HepG2 (cell line): Measurements from ENCODE around the gene SPATA31D4. TPM values are rescaled to one million over a fixed set of nuclear protein-coding genes. Genes with fewer than 3 reads are reported as not detected.

ENCODE experiments used
- FOXA1 ChIP-seq, 2 experiments: fragments of 450-650 bp in 1 of 2; sonication (generic) in 1 of 2; formaldehyde crosslinking in 1 of 2; IDR thresholded peaks; 2 replicates each; pipeline versions ENCODE4 v1.4.0 to v1.6.1; 2016 to 2020; ENCODE audit warnings: missing genetic modification reagents in 1 of 2
- HOXA3 ChIP-seq: sonication (generic); formaldehyde crosslinking; IDR thresholded peaks from 2 replicates; pipeline ENCODE4 v1.5.0; 2020; ENCODE audit warnings: missing genetic modification reagents
- REPIN1 ChIP-seq: sonication (generic); formaldehyde crosslinking; IDR thresholded peaks from 2 replicates; pipeline ENCODE4 v1.8.0; 2022; ENCODE audit warnings: missing genetic modification reagents, low read depth, mild to moderate bottlenecking, borderline replicate concordance
- SP140L ChIP-seq: sonication (generic); formaldehyde crosslinking; IDR thresholded peaks from 2 replicates; pipeline ENCODE4 v1.4.0; 2020; ENCODE audit warnings: missing genetic modification reagents, borderline replicate concordance
- TFDP2 ChIP-seq: sonication (generic); formaldehyde crosslinking; IDR thresholded peaks from 2 replicates; pipeline ENCODE4 v1.4.0; 2020; ENCODE audit warnings: missing genetic modification reagents
- THAP11 ChIP-seq: IDR thresholded peaks from 2 replicates; pipeline ENCODE4 v1.6.1; 2016; ENCODE audit warnings: missing biosample characterization, missing genetic modification reagents
- ZNF101 ChIP-seq: sonication (generic); formaldehyde crosslinking; IDR thresholded peaks from 2 replicates; pipeline ENCODE4 v1.4.0; 2020; ENCODE audit warnings: mild to moderate bottlenecking, low read depth, missing genetic modification reagents, borderline replicate concordance
- ZNF460 ChIP-seq: sonication (generic); formaldehyde crosslinking; IDR thresholded peaks from 2 replicates; pipeline ENCODE4 v1.5.1; 2020; ENCODE audit warnings: missing genetic modification reagents, mild to moderate bottlenecking, borderline replicate concordance
- ZNF646 ChIP-seq: sonication (generic); formaldehyde crosslinking; IDR thresholded peaks from 2 replicates; pipeline ENCODE4 v1.9.0; 2021; ENCODE audit warnings: mild to moderate bottlenecking, missing genetic modification reagents
- ZNF703 ChIP-seq: sonication (generic); formaldehyde crosslinking; IDR thresholded peaks from 2 replicates; pipeline ENCODE4 v1.5.1; 2020; ENCODE audit warnings: missing genetic modification reagents, mild to moderate bottlenecking, moderate library complexity, borderline replicate concordance
- polyA plus RNA-seq, 8 experiments: library from polyadenylated mRNA; depleted of rRNA in 3 of 8; stranded (reverse) in 7 of 8; unstranded in 1 of 8; fragments of >200 nt; fragmentation: Illumina TruSeq in 4 of 8; extraction: Trizol in 4 of 8; gene quantifications; 2 replicates each; pipeline versions ENCODE4 v1.2.1 to v1.2.3, GENCODE V29; 2011 to 2016; ENCODE audit warnings: low read depth in 4 of 8, missing spikeins in 1 of 8, mixed read lengths in 1 of 8; ENCODE audit not compliant: insufficient read depth in 1 of 8
- total RNA-seq, 5 experiments: library from RNA; depleted of rRNA; stranded (reverse); fragments of >200 nt; fragmentation: Illumina TruSeq; extraction: Trizol; gene quantifications; 2 replicates each; pipeline ENCODE4 v1.2.3, GENCODE V29; 2016; ENCODE audit warnings: low read depth in 1 of 5

The SPATA31D4 gene
- total and polyA plus RNA-seq, 2 of the 13 experiments (the other 11 are each of a cell fraction or from before 2014, with no cell fraction given) = not detected

- no peak for TF ChIP-seq ZNF101 (CRISPR knock-in tag)
- no peak for TF ChIP-seq ZNF703 (CRISPR knock-in tag)
- no peak for TF ChIP-seq TFDP2 (CRISPR knock-in tag)
- no peak for TF ChIP-seq SP140L
- TF ChIP-seq ZNF460 = no peak
- TF ChIP-seq HOXA3 (CRISPR knock-in tag) = no peak
- TF ChIP-seq THAP11 (CRISPR knock-in tag) = no peak
- TF ChIP-seq ZNF646 (CRISPR knock-in tag) = no peak
- no peak for TF ChIP-seq FOXA1 (IDR thresholded peaks at IDR 0.05)
- no peak for TF ChIP-seq FOXA1 (CRISPR knock-in tag; IDR thresholded peaks at IDR 0.05)
- TF ChIP-seq REPIN1 (CRISPR knock-in tag) = no peak
- TF ChIP-seq, all 625 proteins: peak for 0
Observed at GRCh38 chr9:81896070-81896469, 32.2 kb upstream of the SPATA31D4 start (continued).
